HEK293 (cell line): Measurements from ENCODE around the gene C1orf210.

Experiments used
- BCL11B ChIP-seq: fragments of 450-650 bp; formaldehyde crosslinking; IDR thresholded peaks from 2 replicates; pipeline ENCODE4 v1.5.1; 2016; ENCODE audit warnings: low read depth, missing biosample characterization, missing genetic modification characterization
- KLF9 ChIP-seq: fragments of 450-650 bp; formaldehyde crosslinking; IDR thresholded peaks from 2 replicates; pipeline ENCODE4 v1.5.1; 2016; ENCODE audit warnings: missing biosample characterization, missing genetic modification characterization, low read depth
- MZF1 ChIP-seq: fragments of 450-650 bp; formaldehyde crosslinking; IDR thresholded peaks from 2 replicates; pipeline ENCODE4 v1.5.1; 2017; ENCODE audit warnings: missing biosample characterization, missing genetic modification characterization, borderline replicate concordance
- PATZ1 ChIP-seq: fragments of 450-650 bp; formaldehyde crosslinking; IDR thresholded peaks from 2 replicates; pipeline ENCODE4 v1.5.1; 2016; ENCODE audit warnings: missing biosample characterization, missing genetic modification characterization
- PRDM2 ChIP-seq: fragments of 450-650 bp; formaldehyde crosslinking; IDR thresholded peaks from 2 replicates; pipeline ENCODE4 v1.5.1; 2016; ENCODE audit warnings: missing biosample characterization, missing genetic modification characterization, borderline replicate concordance
- ZBTB1 ChIP-seq: fragments of 450-650 bp; formaldehyde crosslinking; IDR thresholded peaks from 2 replicates; pipeline ENCODE4 v1.5.1; 2016; ENCODE audit warnings: missing biosample characterization, missing genetic modification characterization
- ZNF121 ChIP-seq: fragments of 450-650 bp; formaldehyde crosslinking; IDR thresholded peaks from 2 replicates; pipeline ENCODE4 v1.5.1; 2016; ENCODE audit warnings: missing biosample characterization, missing genetic modification characterization
- ZNF248 ChIP-seq: fragments of 450-650 bp; formaldehyde crosslinking; IDR thresholded peaks from 2 replicates; pipeline ENCODE4 v1.5.1; 2017; ENCODE audit warnings: missing biosample characterization, missing genetic modification characterization
- ZNF292 ChIP-seq: fragments of 450-650 bp; formaldehyde crosslinking; IDR thresholded peaks from 2 replicates; pipeline ENCODE4 v1.5.1; 2016; ENCODE audit warnings: low read depth, missing biosample characterization, missing genetic modification characterization, borderline replicate concordance
- ZNF335 ChIP-seq: fragments of 450-650 bp; formaldehyde crosslinking; conservative IDR thresholded peaks from 2 replicates; pipeline ENCODE4 v1.5.1; 2016; ENCODE audit warnings: missing biosample characterization, missing genetic modification characterization
- ZNF580 ChIP-seq: fragments of 450-650 bp; formaldehyde crosslinking; IDR thresholded peaks from 2 replicates; pipeline ENCODE4 v1.5.1; 2016; ENCODE audit warnings: missing biosample characterization, missing genetic modification characterization
- TF ChIP-seq, protein P1 (sequence below): fragments of 450-650 bp; formaldehyde crosslinking; IDR thresholded peaks from 2 replicates; pipeline ENCODE4 v1.5.1; 2016; ENCODE audit warnings: missing biosample characterization, missing genetic modification characterization
- TF ChIP-seq, protein P2 (sequence below): fragments of 450-650 bp; formaldehyde crosslinking; IDR thresholded peaks from 2 replicates; pipeline ENCODE4 v1.5.1; 2016; ENCODE audit warnings: missing biosample characterization, missing genetic modification characterization

- no peak for TF ChIP-seq ZNF292 (tag by site-specific recombination)
- TF ChIP-seq BCL11B (tag by site-specific recombination): no peak
- TF ChIP-seq, protein P1, sequence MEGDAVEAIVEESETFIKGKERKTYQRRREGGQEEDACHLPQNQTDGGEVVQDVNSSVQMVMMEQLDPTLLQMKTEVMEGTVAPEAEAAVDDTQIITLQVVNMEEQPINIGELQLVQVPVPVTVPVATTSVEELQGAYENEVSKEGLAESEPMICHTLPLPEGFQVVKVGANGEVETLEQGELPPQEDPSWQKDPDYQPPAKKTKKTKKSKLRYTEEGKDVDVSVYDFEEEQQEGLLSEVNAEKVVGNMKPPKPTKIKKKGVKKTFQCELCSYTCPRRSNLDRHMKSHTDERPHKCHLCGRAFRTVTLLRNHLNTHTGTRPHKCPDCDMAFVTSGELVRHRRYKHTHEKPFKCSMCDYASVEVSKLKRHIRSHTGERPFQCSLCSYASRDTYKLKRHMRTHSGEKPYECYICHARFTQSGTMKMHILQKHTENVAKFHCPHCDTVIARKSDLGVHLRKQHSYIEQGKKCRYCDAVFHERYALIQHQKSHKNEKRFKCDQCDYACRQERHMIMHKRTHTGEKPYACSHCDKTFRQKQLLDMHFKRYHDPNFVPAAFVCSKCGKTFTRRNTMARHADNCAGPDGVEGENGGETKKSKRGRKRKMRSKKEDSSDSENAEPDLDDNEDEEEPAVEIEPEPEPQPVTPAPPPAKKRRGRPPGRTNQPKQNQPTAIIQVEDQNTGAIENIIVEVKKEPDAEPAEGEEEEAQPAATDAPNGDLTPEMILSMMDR (tag by site-specific recombination): no peak
- TF ChIP-seq, protein P2, sequence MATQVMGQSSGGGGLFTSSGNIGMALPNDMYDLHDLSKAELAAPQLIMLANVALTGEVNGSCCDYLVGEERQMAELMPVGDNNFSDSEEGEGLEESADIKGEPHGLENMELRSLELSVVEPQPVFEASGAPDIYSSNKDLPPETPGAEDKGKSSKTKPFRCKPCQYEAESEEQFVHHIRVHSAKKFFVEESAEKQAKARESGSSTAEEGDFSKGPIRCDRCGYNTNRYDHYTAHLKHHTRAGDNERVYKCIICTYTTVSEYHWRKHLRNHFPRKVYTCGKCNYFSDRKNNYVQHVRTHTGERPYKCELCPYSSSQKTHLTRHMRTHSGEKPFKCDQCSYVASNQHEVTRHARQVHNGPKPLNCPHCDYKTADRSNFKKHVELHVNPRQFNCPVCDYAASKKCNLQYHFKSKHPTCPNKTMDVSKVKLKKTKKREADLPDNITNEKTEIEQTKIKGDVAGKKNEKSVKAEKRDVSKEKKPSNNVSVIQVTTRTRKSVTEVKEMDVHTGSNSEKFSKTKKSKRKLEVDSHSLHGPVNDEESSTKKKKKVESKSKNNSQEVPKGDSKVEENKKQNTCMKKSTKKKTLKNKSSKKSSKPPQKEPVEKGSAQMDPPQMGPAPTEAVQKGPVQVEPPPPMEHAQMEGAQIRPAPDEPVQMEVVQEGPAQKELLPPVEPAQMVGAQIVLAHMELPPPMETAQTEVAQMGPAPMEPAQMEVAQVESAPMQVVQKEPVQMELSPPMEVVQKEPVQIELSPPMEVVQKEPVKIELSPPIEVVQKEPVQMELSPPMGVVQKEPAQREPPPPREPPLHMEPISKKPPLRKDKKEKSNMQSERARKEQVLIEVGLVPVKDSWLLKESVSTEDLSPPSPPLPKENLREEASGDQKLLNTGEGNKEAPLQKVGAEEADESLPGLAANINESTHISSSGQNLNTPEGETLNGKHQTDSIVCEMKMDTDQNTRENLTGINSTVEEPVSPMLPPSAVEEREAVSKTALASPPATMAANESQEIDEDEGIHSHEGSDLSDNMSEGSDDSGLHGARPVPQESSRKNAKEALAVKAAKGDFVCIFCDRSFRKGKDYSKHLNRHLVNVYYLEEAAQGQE: no peak
- TF ChIP-seq ZNF335 (tag by site-specific recombination): no peak
- TF ChIP-seq ZNF121 (tag by site-specific recombination): no peak
- no peak for TF ChIP-seq ZNF580 (tag by site-specific recombination)
- TF ChIP-seq ZNF248 (tag by site-specific recombination): no peak
- no peak for TF ChIP-seq ZBTB1
- TF ChIP-seq KLF9: no peak
- no peak for TF ChIP-seq MZF1 (tag by site-specific recombination)
- no peak for TF ChIP-seq PATZ1
- no peak for TF ChIP-seq PRDM2 (tag by site-specific recombination)
Measured at GRCh38 chr1:43324810-43325209, 39.4 kb upstream of the C1orf210 start.
